Trophoblast cell (in vitro differentiated cells and primary cell): ENCODE data around the gene PRUNE2.

Experiments
- DNase-seq, 2 donors: peaks; one replicate each; pipeline ENCODE4 v3.0.0-alpha.2; 2016
- H2AFZ ChIP-seq: 2 replicates; pipeline ENCODE4 v1.6.1; 2013; ENCODE audit warnings: low read length, moderate library complexity, mild to moderate bottlenecking; ENCODE audit not compliant: insufficient read depth, poor library complexity
- H2AK5ac ChIP-seq: 2 replicates; pipeline ENCODE4 v1.6.1; 2013; ENCODE audit warnings: mild to moderate bottlenecking, low read length
- H2BK120ac ChIP-seq: 2 replicates; pipeline ENCODE4 v1.6.1; 2013; ENCODE audit warnings: low read length, mild to moderate bottlenecking, moderate library complexity; ENCODE audit not compliant: insufficient read depth, poor library complexity
- H2BK12ac ChIP-seq: 2 replicates; pipeline ENCODE4 v1.6.1; 2013; ENCODE audit warnings: mild to moderate bottlenecking, low read length, moderate library complexity
- H2BK5ac ChIP-seq: 2 replicates; pipeline ENCODE4 v1.6.1; 2013; ENCODE audit warnings: low read length, low read depth, moderate library complexity, mild to moderate bottlenecking; ENCODE audit not compliant: poor library complexity
- H3K14ac ChIP-seq: 2 replicates; pipeline ENCODE4 v1.6.1; 2013; ENCODE audit warnings: mild to moderate bottlenecking, low read length
- H3K18ac ChIP-seq: 2 replicates; pipeline ENCODE4 v1.6.1; 2013; ENCODE audit warnings: mild to moderate bottlenecking, low read length
- H3K23ac ChIP-seq: 2 replicates; pipeline ENCODE4 v1.6.1; 2013; ENCODE audit warnings: low read length
- H3K27ac ChIP-seq: 2 replicates; pipeline ENCODE4 v1.5.1; 2013; ENCODE audit warnings: low read depth, mild to moderate bottlenecking, inconsistent platforms, low read length, moderate library complexity
- H3K27me3 ChIP-seq: 2 replicates; pipeline ENCODE4 v1.6.1; 2013; ENCODE audit warnings: inconsistent platforms, mild to moderate bottlenecking, low read length, moderate library complexity; ENCODE audit not compliant: insufficient read depth
- H3K36me3 ChIP-seq, 2 experiments: 1 replicate in 1 of 2; 2 replicates in 1 of 2; pipeline ENCODE4 v1.6.1; 2013; ENCODE audit warnings: low read length in 2 of 2, mild to moderate bottlenecking in 2 of 2, moderate library complexity in 1 of 2; ENCODE audit not compliant: insufficient read depth in 2 of 2, control insufficient read depth in 1 of 2
- H3K4ac ChIP-seq: 2 replicates; pipeline ENCODE4 v1.6.1; 2013; ENCODE audit warnings: low read depth, mild to moderate bottlenecking, low read length, moderate library complexity
- H3K4me1 ChIP-seq, 2 experiments: 1 replicate in 1 of 2; 2 replicates in 1 of 2; pipeline ENCODE4 v1.6.1; 2013; ENCODE audit warnings: low read length in 2 of 2, mild to moderate bottlenecking in 2 of 2, moderate library complexity in 1 of 2; ENCODE audit not compliant: insufficient read depth in 2 of 2, control insufficient read depth in 1 of 2
- H3K4me2 ChIP-seq: 2 replicates; pipeline ENCODE4 v1.6.1; 2013; ENCODE audit warnings: inconsistent platforms, mild to moderate bottlenecking, low read length, moderate library complexity
- H3K4me3 ChIP-seq: 2 replicates; pipeline ENCODE4 v1.5.1; 2013; ENCODE audit warnings: mild to moderate bottlenecking, low read depth, low read length, inconsistent platforms
- H3K79me1 ChIP-seq: one replicate; pipeline ENCODE4 v1.6.1; 2013; ENCODE audit warnings: low read length
- H3K79me2 ChIP-seq: 2 replicates; pipeline ENCODE4 v1.6.1; 2013; ENCODE audit warnings: low read length, mild to moderate bottlenecking; ENCODE audit not compliant: control insufficient read depth, insufficient read depth, poor library complexity
- H3K9ac ChIP-seq: 2 replicates; pipeline ENCODE4 v1.6.1; 2013; ENCODE audit warnings: mild to moderate bottlenecking, low read length
- H3K9me3 ChIP-seq: 2 replicates; pipeline ENCODE4 v1.6.1; 2013; ENCODE audit warnings: low read depth, mild to moderate bottlenecking, control low read depth, inconsistent platforms, low read length; ENCODE audit not compliant: insufficient read depth
- H4K12ac ChIP-seq: 2 replicates; pipeline ENCODE4 v1.6.1; 2013; ENCODE audit warnings: low read depth, mild to moderate bottlenecking, low read length, moderate library complexity
- H4K8ac ChIP-seq: 2 replicates; pipeline ENCODE4 v1.6.1; 2013; ENCODE audit warnings: low read depth, mild to moderate bottlenecking, low read length, moderate library complexity
- H4K91ac ChIP-seq: one replicate; pipeline ENCODE4 v1.6.1; 2013; ENCODE audit warnings: low read depth, mild to moderate bottlenecking, low read length, moderate library complexity
- WGBS: extraction: QIAGEN DNeasy Blood & Tissue Kit; methylation state at CpG from one replicate; pipeline ENCODE4 v1.1.7; 2013; ENCODE audit warnings: missing lambda C conversion rate; ENCODE audit not compliant: insufficient read length, insufficient coverage; ENCODE audit errors: extremely low coverage; 5-methylcytosine and 5-hydroxymethylcytosine counted together

PRUNE2 gene

GRCh38 chr9:76616780-76617179 lies 289.1 kb downstream of the PRUNE2 start:
- Histone ChIP-seq H2BK120ac (no peak overlapping the region), H3K27me3 (no peaks in the 10 kb centered on the region), H2AFZ (no peak overlapping the region), H3K9ac (no peak overlapping the region), H3K36me3 (no peaks in the 10 kb centered on the region), H2BK5ac (no peak overlapping the region), H3K4me2 (no peak overlapping the region), H3K79me2 (no peaks in the 10 kb centered on the region), H3K4me1 (no peaks in the 10 kb centered on the region), H2AK5ac (no peak overlapping the region), H3K27ac (no peak overlapping the region), H3K14ac (no peak overlapping the region), H4K91ac (no peak overlapping the region), H4K8ac (no peak overlapping the region), H3K18ac (no peak overlapping the region), H3K79me1 (no peaks in the 10 kb centered on the region), H3K4me3 (no peak overlapping the region), H4K12ac (no peak overlapping the region), H2BK12ac (no peak overlapping the region), H3K4ac (no peak overlapping the region), H3K23ac (no peak overlapping the region), H3K9me3 (no peaks in the 10 kb centered on the region)
- DNase-seq: no peak
- WGBS: no CpG with 5 or more reads among the region's 2 CpGs

GRCh38 chr9:76615177-76615603 lies 290.7 kb downstream of the PRUNE2 start:
- Histone ChIP-seq H4K91ac (no peak overlapping the region), H3K18ac (no peak overlapping the region), H3K4me3 (no peak overlapping the region), H3K27ac (no peak overlapping the region), H3K23ac (no peak overlapping the region), H2BK5ac (no peak overlapping the region), H3K79me2 (no peaks in the 10 kb centered on the region), H3K36me3 (no peaks in the 10 kb centered on the region), H3K9ac (no peak overlapping the region), H3K4me2 (no peak overlapping the region), H3K4me1 (no peaks in the 10 kb centered on the region), H2BK120ac (no peak overlapping the region), H2AFZ (no peak overlapping the region), H4K8ac (no peak overlapping the region), H3K9me3 (no peaks in the 10 kb centered on the region), H2BK12ac (no peak overlapping the region), H3K27me3 (no peaks in the 10 kb centered on the region), H4K12ac (no peak overlapping the region), H3K14ac (no peak overlapping the region), H2AK5ac (no peak overlapping the region), H3K4ac (no peak overlapping the region), H3K79me1 (no peaks in the 10 kb centered on the region)
- DNase-seq: peak; percentile 33 to 73
- WGBS: no CpG with 5 or more reads among the region's 8 CpGs

GRCh38 chr9:76613974-76614373 lies 291.9 kb downstream of the PRUNE2 start:
- no peaks in the 10 kb centered on the region for H3K27me3 ChIP-seq
- H3K4me2 ChIP-seq: no peak overlapping the region
- no peak overlapping the region for H4K8ac ChIP-seq
- no peak overlapping the region for H3K9ac ChIP-seq
- DNase-seq: no peak
- H3K4me3 ChIP-seq: no peak overlapping the region
- H3K79me2 ChIP-seq: no peaks in the 10 kb centered on the region
- H3K4ac ChIP-seq: no peak overlapping the region
- no peak overlapping the region for H4K91ac ChIP-seq
- H3K18ac ChIP-seq: no peak overlapping the region
- no peaks in the 10 kb centered on the region for H3K9me3 ChIP-seq
- H3K4me1 ChIP-seq: no peaks in the 10 kb centered on the region
- H2AK5ac ChIP-seq: no peak overlapping the region
- H3K36me3 ChIP-seq: no peaks in the 10 kb centered on the region
- no peaks in the 10 kb centered on the region for H3K79me1 ChIP-seq
- no peak overlapping the region for H2BK120ac ChIP-seq
- H3K27ac ChIP-seq: no peak overlapping the region
- H3K23ac ChIP-seq: no peak overlapping the region
- no peak overlapping the region for H2BK5ac ChIP-seq
- no peak overlapping the region for H3K14ac ChIP-seq
- WGBS: no CpG with 5 or more reads among the region's 4 CpGs
- H2BK12ac ChIP-seq: no peak overlapping the region
- no peak overlapping the region for H4K12ac ChIP-seq
- no peak overlapping the region for H2AFZ ChIP-seq

- Histone ChIP-seq H3K79me2 (no peaks in the 10 kb centered on the region), H2BK5ac (no peak overlapping the region), H3K27ac (no peak overlapping the region), H4K91ac (no peak overlapping the region), H3K9ac (no peak overlapping the region), H3K9me3 (no peaks in the 10 kb centered on the region), H3K79me1 (no peaks in the 10 kb centered on the region), H2AK5ac (no peak overlapping the region), H3K18ac (no peak overlapping the region), H3K14ac (no peak overlapping the region), H4K12ac (no peak overlapping the region), H3K27me3 (no peaks in the 10 kb centered on the region), H3K36me3 (no peaks in the 10 kb centered on the region), H3K23ac (no peak overlapping the region), H3K4me2 (no peak overlapping the region), H3K4ac (no peak overlapping the region), H2AFZ (no peak overlapping the region), H2BK120ac (no peak overlapping the region), H4K8ac (no peak overlapping the region), H3K4me3 (no peak overlapping the region), H3K4me1 (no peaks in the 10 kb centered on the region), H2BK12ac (no peak overlapping the region)
- DNase-seq: no peak
- WGBS: no CpG with 5 or more reads among the region's 8 CpGs
Observed at GRCh38 chr9:76613150-76613781, 292.6 kb downstream of the PRUNE2 start.
